GM12878 (cell line): ENCODE results near the gene TTC23L. TPM values are rescaled to one million over a fixed set of nuclear protein-coding genes. Genes with fewer than 3 reads are reported as not detected.

Experiments
- ATAC-seq: fragments of 200-7000 bp; cut with Tn5 transposase; 3 replicates; pipeline ENCODE4 v1.9.1; 2020; ENCODE audit warnings: mild to moderate bottlenecking, moderate library complexity
- BruUV-seq: library from RNA; stranded (reverse); fragments of 400-500 nt; replicated peaks from 2 replicates; lab custom pipeline; 2021; lab: Mats Ljungman, UMichigan
- CTCF ChIA-PET: fragments of 300-600 bp; sonication (Branson Sonifier 250); formaldehyde crosslinking; extraction: SDS; loops from one replicate; lab custom pipeline; 2021; ENCODE audit warnings: inconsistent platforms; lab: Yijun Ruan, JAX
- POLR2A ChIA-PET: fragments of 350-600 bp; formaldehyde crosslinking; extraction: SDS; loops from one replicate; lab custom pipeline; 2021; ENCODE audit warnings: inconsistent platforms; lab: Charles Lee
- RAD21 ChIA-PET: fragments of 300-600 bp; sonication (Branson Sonifier 250); formaldehyde crosslinking; loops from one replicate; lab custom pipeline; 2023; ENCODE audit warnings: antibody characterized with exemption; ENCODE audit not compliant: unreplicated experiment; lab: Charles Lee
- SMC1A ChIA-PET: fragments of 300-600 bp; sonication (Branson Sonifier 250); formaldehyde crosslinking; loops from one replicate; lab custom pipeline; 2023; ENCODE audit not compliant: unreplicated experiment, uncharacterized antibody; lab: Charles Lee
- DNase-seq: peaks from one replicate; pipeline ENCODE4 v3.0.0-alpha.2; 2011; ENCODE audit warnings: low read depth, low spot score
- FAIRE-seq: peaks from 3 replicates; lab custom pipeline; 2011; peaks lifted over from hg19 to GRCh38; lab: Jason Lieb, UNC
- H2AFZ ChIP-seq: 2 replicates; pipeline ENCODE4 v1.6.0; 2011; ENCODE audit warnings: low read depth, low read length, control low read depth; ENCODE audit not compliant: control insufficient read depth
- H3K27ac ChIP-seq: 2 replicates; pipeline ENCODE4 v1.5.1; 2011; ENCODE audit warnings: control low read depth; ENCODE audit not compliant: control insufficient read depth, insufficient read depth
- H3K27me3 ChIP-seq, 2 experiments: replicated peaks in 1 of 2; 2 replicates each; pipeline versions ENCODE4 v1.6.0 to v1.6.1; 2011; ENCODE audit warnings: low read length in 1 of 2; ENCODE audit not compliant: control insufficient read depth in 2 of 2, insufficient read depth in 2 of 2
- H3K36me3 ChIP-seq, 2 experiments: 2 replicates each; pipeline ENCODE4 v1.5.1; 2011; ENCODE audit warnings: low read length in 1 of 2; ENCODE audit not compliant: control insufficient read depth in 2 of 2, insufficient read depth in 2 of 2
- H3K4me1 ChIP-seq: 2 replicates; pipeline ENCODE4 v1.6.1; 2011; ENCODE audit warnings: mild to moderate bottlenecking, low read length, moderate library complexity, mixed read lengths; ENCODE audit not compliant: control insufficient read depth, insufficient read depth
- H3K4me2 ChIP-seq: 2 replicates; pipeline ENCODE4 v1.6.0; 2011; ENCODE audit warnings: control low read depth; ENCODE audit not compliant: control insufficient read depth, insufficient read depth
- H3K4me3 ChIP-seq: fragments of 200-600 bp; sonication (generic); 2 replicates; pipeline ENCODE4 v1.5.1; 2016
- H3K79me2 ChIP-seq: 2 replicates; pipeline ENCODE4 v1.6.0; 2011; ENCODE audit warnings: low read length; ENCODE audit not compliant: control insufficient read depth, insufficient read depth
- H3K9ac ChIP-seq: 2 replicates; pipeline ENCODE4 v1.8.0; 2011; ENCODE audit warnings: low read length, control low read depth, mixed read lengths; ENCODE audit not compliant: control insufficient read depth, insufficient read depth
- H3K9me3 ChIP-seq: replicated peaks from 3 replicates; pipeline ENCODE4 v1.5.1; 2011; ENCODE audit warnings: mild to moderate bottlenecking, low read length; ENCODE audit not compliant: control insufficient read depth, insufficient read depth
- H4K20me1 ChIP-seq: 2 replicates; pipeline ENCODE4 v1.6.0; 2011; ENCODE audit not compliant: control insufficient read depth, insufficient read depth
- ATF7 ChIP-seq: fragments of 450-650 bp; IDR thresholded peaks from 2 replicates; pipeline ENCODE4 v1.6.1; 2016; ENCODE audit warnings: low read depth, mild to moderate bottlenecking
- BHLHE40 ChIP-seq, 2 experiments: fragments of 450-650 bp in 1 of 2; IDR thresholded peaks; 2 replicates each; pipeline ENCODE4 v1.6.1; 2011 to 2017; ENCODE audit warnings: low read depth in 2 of 2, borderline replicate concordance in 1 of 2, improper control_type of control experiment in 1 of 2, low read length in 1 of 2, mild to moderate bottlenecking in 1 of 2
- CBFB ChIP-seq: IDR thresholded peaks from 2 replicates; pipeline ENCODE4 v1.6.1; 2016; ENCODE audit warnings: antibody characterized with exemption, low read depth
- GATAD2B ChIP-seq: fragments of 450-650 bp; conservative IDR thresholded peaks from 2 replicates; pipeline ENCODE4 v1.6.1; 2017; ENCODE audit warnings: low read depth, mild to moderate bottlenecking, moderate library complexity
- JUNB ChIP-seq: IDR thresholded peaks from 2 replicates; pipeline ENCODE4 v1.6.1; 2016; ENCODE audit warnings: antibody characterized with exemption, mild to moderate bottlenecking
- KLF5 ChIP-seq: fragments of 450-650 bp; IDR thresholded peaks from 2 replicates; pipeline ENCODE4 v1.6.1; 2014; ENCODE audit warnings: mild to moderate bottlenecking; ENCODE audit not compliant: partially characterized antibody
- MEF2A ChIP-seq: IDR thresholded peaks from 2 replicates; pipeline ENCODE4 v1.6.1; 2011; ENCODE audit warnings: low read depth, mild to moderate bottlenecking, low read length, moderate library complexity; ENCODE audit not compliant: insufficient read depth
- PAX8 ChIP-seq: fragments of 450-650 bp; IDR thresholded peaks from 2 replicates; pipeline ENCODE4 v1.6.1; 2017; ENCODE audit warnings: mild to moderate bottlenecking, moderate library complexity
- REST ChIP-seq: IDR thresholded peaks from 2 replicates; pipeline ENCODE4 v1.6.1; 2012; ENCODE audit warnings: mild to moderate bottlenecking, low read depth, low read length
- YBX1 ChIP-seq: fragments of 450-650 bp; IDR thresholded peaks from 2 replicates; pipeline ENCODE4 v1.6.1; 2016; ENCODE audit warnings: antibody characterized with exemption
- ZBED1 ChIP-seq: IDR thresholded peaks from 2 replicates; pipeline ENCODE4 v1.6.1; 2016; ENCODE audit warnings: borderline replicate concordance
- whole genome bisulfite sequencing: methylation state at CpG from one replicate; pipeline ENCODE4 v1.1.6; 2016; ENCODE audit warnings: low lambda C conversion rate; ENCODE audit not compliant: insufficient replicate concordance, insufficient coverage; ENCODE audit errors: missing lambda C conversion rate; 5-methylcytosine and 5-hydroxymethylcytosine counted together
- in situ Hi-C: fragments of 300-500 bp; cut with MboI; formaldehyde crosslinking; loops from 9 replicates; pipeline ENCODE4 v1.14.3; 2018; ENCODE audit warnings: mixed read lengths
- intact Hi-C: fragments of 100-400 bp; cut with micrococcal nuclease; formaldehyde crosslinking; loops from one replicate; pipeline ENCODE4 v1.14.2; 2022; ENCODE audit not compliant: unreplicated experiment
- polyA plus RNA-seq, 11 experiments: library from polyadenylated mRNA; depleted of rRNA in 4 of 11; unstranded in 6 of 11; stranded (reverse) in 5 of 11; fragments of >200 nt; fragmentation: Nextera tagmentation in 4 of 11; fragmentation: Illumina TruSeq in 1 of 11; extraction: Ambion mirVana in 4 of 11; extraction: Trizol in 1 of 11; gene quantifications; 1 replicate in 1 of 11; 2 replicates in 10 of 11; pipeline versions ENCODE4 v1.2.1 to v1.2.3, GENCODE V29; 2011 to 2016; ENCODE audit warnings: inconsistent platforms in 2 of 11, missing spikeins in 2 of 11, low read depth in 1 of 11
- total RNA-seq, 4 experiments: library from RNA; depleted of rRNA in 3 of 4; stranded (reverse); fragments of >200 nt in 3 of 4; fragmentation: Illumina TruSeq in 1 of 4; extraction: Trizol in 1 of 4; gene quantifications; 2 replicates each; pipeline versions ENCODE4 v1.2.1 to v1.2.3, GENCODE V29; 2013 to 2021
- TF ChIP-seq, protein P1 (sequence below): IDR thresholded peaks from 2 replicates; pipeline ENCODE4 v1.6.1; 2012; ENCODE audit warnings: improper control_type of control experiment, low read depth, low read length; ENCODE audit not compliant: insufficient replicate concordance

Gene TTC23L
- total and polyA plus RNA-seq, 10 of the 15 experiments (the other 5 are each of a cell fraction or from before 2014, with no cell fraction given) = 0.09 to 0.34 TPM; not detected in 8

- TF ChIP-seq REST = no peak
- TF ChIP-seq ZBED1 = no peak
- no peak for TF ChIP-seq GATAD2B
- TF ChIP-seq YBX1 = no peak
- TF ChIP-seq PAX8 = no peak
- no peak for TF ChIP-seq BHLHE40 (IDR thresholded peaks at IDR 0.05; ENCODE audit: borderline replicate concordance in 1 of 2, low read depth in 2 of 2, low read length in 1 of 2)
- no peak for TF ChIP-seq ATF7
- TF ChIP-seq MEF2A = no peak
Observed at GRCh38 chr5:34791761-34792244, 47.2 kb upstream of the TTC23L start (continued).

- no peaks in the 10 kb centered on the region for H3K36me3 ChIP-seq
- no peak overlapping the region for H2AFZ ChIP-seq
- POLR2A ChIA-PET = no interaction called here
- peaks cover 0 to 2% of the 10 kb centered on the region in 2 experiments; a peak in 1 of 4 replicates for H3K27me3 ChIP-seq
- H3K4me2 ChIP-seq = no peak overlapping the region
- SMC1A ChIA-PET = interaction anchor here (1.2 to 1.6 kb wide), 2 partner anchors 11 to 35 kb away, joined by 3 to 5 read pairs; no protein-coding TSS in a partner anchor
- in situ Hi-C loops (no loop called here), intact Hi-C loops (no loop called here)
- H3K4me1 ChIP-seq = no peaks in the 10 kb centered on the region
- DNase-seq = no peak
- no peak overlapping the region for H3K4me3 ChIP-seq
- no peaks in the 10 kb centered on the region for H3K79me2 ChIP-seq
- RAD21 ChIA-PET = no interaction called here
- H3K9me3 ChIP-seq = no peaks in the 10 kb centered on the region
- no TSS peak for BruUV-seq
- no peak overlapping the region for H3K27ac ChIP-seq
- 54% methylated on average over 9 of the region's 9 CpGs for WGBS
- no peak for ATAC-seq
- CTCF ChIA-PET = interaction anchor here (1.0 kb wide), 1 partner anchor 15 kb away, joined by 3 read pairs; no protein-coding TSS in a partner anchor
- no peaks in the 10 kb centered on the region for H4K20me1 ChIP-seq
- FAIRE-seq = no peak
- H3K9ac ChIP-seq = no peak overlapping the region
- TF ChIP-seq, protein P1, sequence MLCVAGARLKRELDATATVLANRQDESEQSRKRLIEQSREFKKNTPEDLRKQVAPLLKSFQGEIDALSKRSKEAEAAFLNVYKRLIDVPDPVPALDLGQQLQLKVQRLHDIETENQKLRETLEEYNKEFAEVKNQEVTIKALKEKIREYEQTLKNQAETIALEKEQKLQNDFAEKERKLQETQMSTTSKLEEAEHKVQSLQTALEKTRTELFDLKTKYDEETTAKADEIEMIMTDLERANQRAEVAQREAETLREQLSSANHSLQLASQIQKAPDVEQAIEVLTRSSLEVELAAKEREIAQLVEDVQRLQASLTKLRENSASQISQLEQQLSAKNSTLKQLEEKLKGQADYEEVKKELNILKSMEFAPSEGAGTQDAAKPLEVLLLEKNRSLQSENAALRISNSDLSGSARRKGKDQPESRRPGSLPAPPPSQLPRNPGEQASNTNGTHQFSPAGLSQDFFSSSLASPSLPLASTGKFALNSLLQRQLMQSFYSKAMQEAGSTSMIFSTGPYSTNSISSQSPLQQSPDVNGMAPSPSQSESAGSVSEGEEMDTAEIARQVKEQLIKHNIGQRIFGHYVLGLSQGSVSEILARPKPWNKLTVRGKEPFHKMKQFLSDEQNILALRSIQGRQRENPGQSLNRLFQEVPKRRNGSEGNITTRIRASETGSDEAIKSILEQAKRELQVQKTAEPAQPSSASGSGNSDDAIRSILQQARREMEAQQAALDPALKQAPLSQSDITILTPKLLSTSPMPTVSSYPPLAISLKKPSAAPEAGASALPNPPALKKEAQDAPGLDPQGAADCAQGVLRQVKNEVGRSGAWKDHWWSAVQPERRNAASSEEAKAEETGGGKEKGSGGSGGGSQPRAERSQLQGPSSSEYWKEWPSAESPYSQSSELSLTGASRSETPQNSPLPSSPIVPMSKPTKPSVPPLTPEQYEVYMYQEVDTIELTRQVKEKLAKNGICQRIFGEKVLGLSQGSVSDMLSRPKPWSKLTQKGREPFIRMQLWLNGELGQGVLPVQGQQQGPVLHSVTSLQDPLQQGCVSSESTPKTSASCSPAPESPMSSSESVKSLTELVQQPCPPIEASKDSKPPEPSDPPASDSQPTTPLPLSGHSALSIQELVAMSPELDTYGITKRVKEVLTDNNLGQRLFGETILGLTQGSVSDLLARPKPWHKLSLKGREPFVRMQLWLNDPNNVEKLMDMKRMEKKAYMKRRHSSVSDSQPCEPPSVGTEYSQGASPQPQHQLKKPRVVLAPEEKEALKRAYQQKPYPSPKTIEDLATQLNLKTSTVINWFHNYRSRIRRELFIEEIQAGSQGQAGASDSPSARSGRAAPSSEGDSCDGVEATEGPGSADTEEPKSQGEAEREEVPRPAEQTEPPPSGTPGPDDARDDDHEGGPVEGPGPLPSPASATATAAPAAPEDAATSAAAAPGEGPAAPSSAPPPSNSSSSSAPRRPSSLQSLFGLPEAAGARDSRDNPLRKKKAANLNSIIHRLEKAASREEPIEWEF = no peak
- TF ChIP-seq KLF5 (no peak), CBFB (no peak), JUNB (no peak)
Observed at GRCh38 chr5:34802834-34803563, 36.0 kb upstream of the TTC23L start.
